Activated CD4-positive, alpha-beta T cell treated with anti-CD3 and anti-CD28 coated beads, Interleukin-2, amount 10 ng/mL, durations not matched to agents 7 days and 5 days (primary cell): ENCODE results near the gene CNTNAP2. TPM values are rescaled to one million over a fixed set of nuclear protein-coding genes. Genes with fewer than 3 reads are reported as not detected.

Experiments used
- CTCF ChIA-PET: fragments of 350-600 bp; sonication (Branson Sonifier 250); formaldehyde crosslinking; loops from one replicate; lab custom pipeline; 2021; ENCODE audit warnings: antibody characterized with exemption; lab: Charles Lee
- POLR2A ChIA-PET: fragments of 350-600 bp; sonication (Branson Sonifier 250); formaldehyde crosslinking; loops from one replicate; lab custom pipeline; 2021; ENCODE audit warnings: antibody characterized with exemption; lab: Charles Lee
- DNase-seq: peaks from one replicate; pipeline ENCODE4 v3.0.0-alpha.2; 2020
- H3K27ac Mint-ChIP-seq: one replicate; pipeline ENCODE4 v1.8.0; 2021; ENCODE audit warnings: mild to moderate bottlenecking, moderate library complexity, mixed read lengths
- H3K27me3 Mint-ChIP-seq: one replicate; pipeline ENCODE4 v1.8.0; 2021; ENCODE audit warnings: mixed read lengths
- H3K36me3 Mint-ChIP-seq: one replicate; pipeline ENCODE4 v1.8.0; 2021; ENCODE audit warnings: low read depth, mixed read lengths
- H3K4me1 Mint-ChIP-seq: one replicate; pipeline ENCODE4 v1.8.0; 2021; ENCODE audit warnings: mixed read lengths
- H3K4me3 Mint-ChIP-seq: one replicate; pipeline ENCODE4 v1.8.0; 2021; ENCODE audit warnings: mild to moderate bottlenecking, moderate library complexity, mixed read lengths
- H3K9me3 Mint-ChIP-seq: one replicate; pipeline ENCODE4 v1.8.0; 2021; ENCODE audit warnings: mixed read lengths
- total RNA-seq, 2 experiments: library from RNA; stranded (reverse); gene quantifications; one replicate each; pipeline ENCODE4 v1.2.3, GENCODE V29; 2021

The CNTNAP2 gene
- total RNA-seq, 2 experiments from 2014 or later = not detected

- Mint-ChIP-seq H3K4me1 (no peaks in the 10 kb centered on the region), H3K9me3 (no peaks in the 10 kb centered on the region), H3K36me3 (no peaks in the 10 kb centered on the region), H3K4me3 (no peak overlapping the region), H3K27me3 (no peaks in the 10 kb centered on the region), H3K27ac (no peak overlapping the region)
- ChIA-PET CTCF (no interaction called here), POLR2A (no interaction called here)
- no peak for DNase-seq
Measured at GRCh38 chr7:147990942-147991341, 1874.3 kb downstream of the CNTNAP2 start.

- Mint-ChIP-seq H3K4me1 (no peaks in the 10 kb centered on the region), H3K9me3 (no peaks in the 10 kb centered on the region), H3K27ac (no peak overlapping the region), H3K4me3 (no peak overlapping the region), H3K27me3 (no peaks in the 10 kb centered on the region), H3K36me3 (no peaks in the 10 kb centered on the region)
- ChIA-PET CTCF (no interaction called here), POLR2A (no interaction called here)
- no peak for DNase-seq
Measured at GRCh38 chr7:147992698-147993097, 1876.1 kb downstream of the CNTNAP2 start.

GRCh38 chr7:147997636-147998035, 1881.0 kb downstream of the CNTNAP2 start:
- ChIA-PET CTCF (no interaction called here), POLR2A (no interaction called here)
- Mint-ChIP-seq H3K36me3 (no peaks in the 10 kb centered on the region), H3K9me3 (no peaks in the 10 kb centered on the region), H3K27me3 (no peaks in the 10 kb centered on the region), H3K4me3 (no peak overlapping the region), H3K4me1 (no peaks in the 10 kb centered on the region), H3K27ac (no peak overlapping the region)
- DNase-seq = no peak

- no peaks in the 10 kb centered on the region for H3K27me3 Mint-ChIP-seq
- no peaks in the 10 kb centered on the region for H3K36me3 Mint-ChIP-seq
- DNase-seq = no peak
- H3K9me3 Mint-ChIP-seq = no peaks in the 10 kb centered on the region
- ChIA-PET POLR2A (no interaction called here), CTCF (no interaction called here)
- no peak overlapping the region for H3K27ac Mint-ChIP-seq
- no peak overlapping the region for H3K4me3 Mint-ChIP-seq
- H3K4me1 Mint-ChIP-seq = no peaks in the 10 kb centered on the region
Measured at GRCh38 chr7:147999962-148000361, 1883.4 kb downstream of the CNTNAP2 start.

GRCh38 chr7:148011753-148012152, 1895.2 kb downstream of the CNTNAP2 start:
- H3K4me3 Mint-ChIP-seq = no peak overlapping the region
- H3K27ac Mint-ChIP-seq = no peak overlapping the region
- ChIA-PET CTCF (no interaction called here), POLR2A (no interaction called here)
- H3K27me3 Mint-ChIP-seq = no peaks in the 10 kb centered on the region
- H3K36me3 Mint-ChIP-seq = no peaks in the 10 kb centered on the region
- H3K9me3 Mint-ChIP-seq = no peaks in the 10 kb centered on the region
- H3K4me1 Mint-ChIP-seq = no peaks in the 10 kb centered on the region
- DNase-seq = no peak

GRCh38 chr7:148014001-148014400, 1897.4 kb downstream of the CNTNAP2 start:
- no peak for DNase-seq
- POLR2A ChIA-PET = no interaction called here
- Mint-ChIP-seq H3K27me3 (no peaks in the 10 kb centered on the region), H3K9me3 (no peaks in the 10 kb centered on the region), H3K36me3 (no peaks in the 10 kb centered on the region), H3K27ac (no peak overlapping the region), H3K4me3 (no peak overlapping the region), H3K4me1 (no peaks in the 10 kb centered on the region)
- CTCF ChIA-PET = no interaction called here

- Mint-ChIP-seq H3K27ac (no peak overlapping the region), H3K4me3 (no peak overlapping the region), H3K9me3 (no peaks in the 10 kb centered on the region), H3K36me3 (no peaks in the 10 kb centered on the region), H3K27me3 (no peaks in the 10 kb centered on the region), H3K4me1 (no peaks in the 10 kb centered on the region)
- DNase-seq = no peak
- CTCF ChIA-PET = interaction anchor here (0.6 kb wide), 1 partner anchor 16 kb away, joined by 4 read pairs; no protein-coding TSS in a partner anchor
- POLR2A ChIA-PET = no interaction called here
Measured at GRCh38 chr7:148014541-148014940, 1897.9 kb downstream of the CNTNAP2 start.

- POLR2A ChIA-PET = no interaction called here
- CTCF ChIA-PET = no interaction called here
- Mint-ChIP-seq H3K27me3 (no peaks in the 10 kb centered on the region), H3K9me3 (no peaks in the 10 kb centered on the region), H3K36me3 (no peaks in the 10 kb centered on the region), H3K27ac (no peak overlapping the region), H3K4me1 (no peaks in the 10 kb centered on the region), H3K4me3 (no peak overlapping the region)
- DNase-seq = no peak
Measured at GRCh38 chr7:148017126-148017525, 1900.5 kb downstream of the CNTNAP2 start.

GRCh38 chr7:148020679-148021078, 1904.1 kb downstream of the CNTNAP2 start:
- H3K4me3 Mint-ChIP-seq = no peak overlapping the region
- H3K27me3 Mint-ChIP-seq = no peaks in the 10 kb centered on the region
- no peak overlapping the region for H3K27ac Mint-ChIP-seq
- H3K4me1 Mint-ChIP-seq = no peaks in the 10 kb centered on the region
- CTCF ChIA-PET = no interaction called here
- H3K36me3 Mint-ChIP-seq = no peaks in the 10 kb centered on the region
- POLR2A ChIA-PET = no interaction called here
- DNase-seq = no peak
- H3K9me3 Mint-ChIP-seq = no peaks in the 10 kb centered on the region

- Mint-ChIP-seq H3K27ac (no peak overlapping the region), H3K27me3 (no peaks in the 10 kb centered on the region), H3K4me1 (no peaks in the 10 kb centered on the region), H3K9me3 (no peaks in the 10 kb centered on the region), H3K4me3 (no peak overlapping the region), H3K36me3 (no peaks in the 10 kb centered on the region)
- DNase-seq = no peak
- ChIA-PET POLR2A (no interaction called here), CTCF (no interaction called here)
Measured at GRCh38 chr7:148021507-148022045, 1905.0 kb downstream of the CNTNAP2 start.

GRCh38 chr7:148022832-148023231, 1906.2 kb downstream of the CNTNAP2 start:
- Mint-ChIP-seq H3K9me3 (no peaks in the 10 kb centered on the region), H3K4me3 (no peak overlapping the region), H3K27me3 (no peaks in the 10 kb centered on the region), H3K27ac (no peak overlapping the region), H3K36me3 (no peaks in the 10 kb centered on the region), H3K4me1 (no peaks in the 10 kb centered on the region)
- POLR2A ChIA-PET = no interaction called here
- DNase-seq = no peak
- CTCF ChIA-PET = no interaction called here

- H3K27ac Mint-ChIP-seq = no peak overlapping the region
- H3K36me3 Mint-ChIP-seq = no peaks in the 10 kb centered on the region
- no peak for DNase-seq
- H3K9me3 Mint-ChIP-seq = no peaks in the 10 kb centered on the region
- H3K27me3 Mint-ChIP-seq = no peaks in the 10 kb centered on the region
- CTCF ChIA-PET = no interaction called here
- no peaks in the 10 kb centered on the region for H3K4me1 Mint-ChIP-seq
- POLR2A ChIA-PET = no interaction called here
- H3K4me3 Mint-ChIP-seq = no peak overlapping the region
Measured at GRCh38 chr7:148026713-148027112, 1910.1 kb downstream of the CNTNAP2 start.

GRCh38 chr7:148028165-148028564, 1911.6 kb downstream of the CNTNAP2 start:
- Mint-ChIP-seq H3K27me3 (no peaks in the 10 kb centered on the region), H3K4me1 (no peaks in the 10 kb centered on the region), H3K27ac (no peak overlapping the region), H3K9me3 (no peaks in the 10 kb centered on the region), H3K36me3 (no peaks in the 10 kb centered on the region), H3K4me3 (no peak overlapping the region)
- ChIA-PET POLR2A (no interaction called here), CTCF (no interaction called here)
- DNase-seq = no peak

- no peaks in the 10 kb centered on the region for H3K4me1 Mint-ChIP-seq
- no peaks in the 10 kb centered on the region for H3K27me3 Mint-ChIP-seq
- H3K4me3 Mint-ChIP-seq = no peak overlapping the region
- ChIA-PET CTCF (no interaction called here), POLR2A (no interaction called here)
- no peaks in the 10 kb centered on the region for H3K9me3 Mint-ChIP-seq
- DNase-seq = no peak
- no peak overlapping the region for H3K27ac Mint-ChIP-seq
- H3K36me3 Mint-ChIP-seq = no peaks in the 10 kb centered on the region
Measured at GRCh38 chr7:148031019-148031418, 1914.4 kb downstream of the CNTNAP2 start.
